Stimulated activated CD4-positive, alpha-beta T cell treated with anti-CD3 and anti-CD28 coated beads, Interleukin-4, amount 100 ng/mL, for 1 hour (primary cell): Measurements from ENCODE around the gene TBC1D3.
"Not testable (repeated sequence)": the region's sequence is repeated elsewhere in the genome, so short reads cannot be mapped to it uniquely, and the experiment has no call there.

Experiments
- DNase-seq: peaks from one replicate; pipeline ENCODE4 v3.0.0-alpha.2; 2020

TBC1D3 gene

DNA sequence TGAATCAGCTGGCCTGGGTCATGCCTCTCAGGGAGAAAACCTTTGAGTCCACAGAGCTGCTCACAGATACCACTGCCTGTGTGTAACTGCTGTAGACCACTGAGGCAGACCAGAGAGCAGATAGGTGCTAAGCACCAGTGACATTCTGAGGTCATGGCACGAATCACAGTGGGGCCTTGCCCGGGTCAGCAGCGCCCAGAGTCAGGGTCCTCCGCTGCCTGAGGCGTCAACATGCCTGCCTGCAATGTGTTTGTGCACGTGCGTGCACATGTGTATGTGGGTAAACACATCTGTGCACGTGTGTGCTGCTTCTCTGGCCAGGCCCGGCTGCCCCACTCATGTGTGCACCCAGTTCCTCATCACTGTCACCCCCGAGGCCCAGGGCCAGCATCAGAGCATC lies at the start of gene TBC1D3:
Gene TBC1D3 (minus strand): TSS at position 101 of the 400 bp plus-strand sequence. CDS start 1,526 bp downstream, outside the sequence.
- not testable (repeated sequence) for DNase-seq

- DNase-seq = not testable (repeated sequence)
Measured at GRCh38 chr17:38232790-38233189, 40.4 kb upstream of the TBC1D3 start.

DNA sequence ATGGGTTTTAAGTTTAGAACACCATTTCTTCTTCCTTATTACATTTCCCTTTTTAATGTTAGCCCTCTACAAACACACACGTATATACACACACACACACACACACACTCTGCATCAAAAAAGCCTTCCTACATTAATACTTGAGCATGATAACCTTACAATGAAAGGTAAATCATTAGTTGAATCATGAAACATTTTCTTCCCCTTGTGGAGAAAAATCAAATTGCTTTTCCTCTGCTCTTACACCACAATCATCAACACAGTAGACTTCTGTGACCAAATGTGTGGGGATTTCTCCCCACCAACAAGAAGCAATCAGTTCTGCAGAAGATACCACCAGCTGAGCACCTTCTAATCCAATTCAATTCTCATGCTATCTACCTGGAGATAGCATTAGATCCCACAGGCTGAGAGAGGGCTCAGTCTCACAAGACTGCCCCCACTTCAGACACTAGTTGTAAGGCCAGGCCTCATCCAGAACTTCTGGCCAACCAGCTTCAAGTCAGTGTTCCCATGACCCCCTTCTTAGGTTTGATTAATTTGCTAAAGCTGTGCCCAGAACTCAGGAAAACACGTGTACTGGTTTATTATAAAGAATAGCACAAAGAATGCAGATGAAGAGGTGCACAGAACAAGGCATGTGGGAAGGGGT lies 33.6 kb upstream of the TBC1D3 start:
- not testable (repeated sequence) for DNase-seq

DNA sequence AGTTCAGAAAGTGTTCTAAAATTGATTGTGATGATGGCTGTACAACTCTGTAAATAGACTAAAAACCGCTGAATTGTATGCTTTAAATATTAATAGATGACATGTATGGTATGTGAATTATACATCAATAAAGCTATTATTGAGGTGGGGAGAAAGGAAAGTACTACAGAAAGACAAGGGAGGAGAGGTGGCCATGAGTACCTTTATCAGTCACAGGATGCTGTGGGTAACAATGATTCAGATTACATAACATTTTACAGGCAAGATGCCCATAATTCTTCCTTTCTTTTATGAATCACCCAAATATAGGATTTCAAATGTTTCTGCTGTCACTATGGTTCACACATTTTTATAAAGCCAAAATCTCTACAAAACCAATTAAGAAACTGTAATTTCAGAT lies 28.5 kb upstream of the TBC1D3 start:
- DNase-seq = not testable (repeated sequence)

- not testable (repeated sequence) for DNase-seq
Measured at GRCh38 chr17:38200271-38200670, 7.9 kb upstream of the TBC1D3 start.

GRCh38 chr17:38134860-38135259 lies 57.5 kb downstream of the TBC1D3 start:
- DNase-seq = not testable (repeated sequence)
